GM21447 (cell line): ENCODE results near the gene PMEPA1.
A peak's percentile ranks its signal among the peaks of the same experiment; 100 is the strongest.

Experiments
- ATAC-seq: cut with Tn5 transposase; IDR thresholded peaks from one replicate; pipeline ENCODE4 v1.9.1; 2021; ENCODE audit not compliant: unreplicated experiment

PMEPA1 gene

DNA sequence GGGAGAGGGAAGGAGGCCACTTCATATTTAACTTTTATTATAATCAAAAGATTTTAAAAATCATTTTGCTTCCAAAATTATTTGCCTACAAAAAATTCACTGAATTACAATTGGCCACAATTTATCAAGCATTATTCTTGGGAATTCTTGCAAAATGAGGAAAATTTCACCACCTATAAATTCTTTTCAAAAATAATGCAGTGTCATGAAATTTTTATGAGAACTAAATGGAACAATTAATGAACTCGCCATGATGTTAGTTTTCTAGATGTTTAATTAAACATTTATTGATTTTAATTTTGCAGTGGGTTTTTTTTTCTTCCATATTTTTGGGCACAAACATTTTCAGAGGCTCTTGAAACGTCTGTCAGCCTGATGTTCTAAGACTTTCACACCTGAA lies 83.8 kb downstream of the PMEPA1 start:
- ATAC-seq, result no peak

DNA sequence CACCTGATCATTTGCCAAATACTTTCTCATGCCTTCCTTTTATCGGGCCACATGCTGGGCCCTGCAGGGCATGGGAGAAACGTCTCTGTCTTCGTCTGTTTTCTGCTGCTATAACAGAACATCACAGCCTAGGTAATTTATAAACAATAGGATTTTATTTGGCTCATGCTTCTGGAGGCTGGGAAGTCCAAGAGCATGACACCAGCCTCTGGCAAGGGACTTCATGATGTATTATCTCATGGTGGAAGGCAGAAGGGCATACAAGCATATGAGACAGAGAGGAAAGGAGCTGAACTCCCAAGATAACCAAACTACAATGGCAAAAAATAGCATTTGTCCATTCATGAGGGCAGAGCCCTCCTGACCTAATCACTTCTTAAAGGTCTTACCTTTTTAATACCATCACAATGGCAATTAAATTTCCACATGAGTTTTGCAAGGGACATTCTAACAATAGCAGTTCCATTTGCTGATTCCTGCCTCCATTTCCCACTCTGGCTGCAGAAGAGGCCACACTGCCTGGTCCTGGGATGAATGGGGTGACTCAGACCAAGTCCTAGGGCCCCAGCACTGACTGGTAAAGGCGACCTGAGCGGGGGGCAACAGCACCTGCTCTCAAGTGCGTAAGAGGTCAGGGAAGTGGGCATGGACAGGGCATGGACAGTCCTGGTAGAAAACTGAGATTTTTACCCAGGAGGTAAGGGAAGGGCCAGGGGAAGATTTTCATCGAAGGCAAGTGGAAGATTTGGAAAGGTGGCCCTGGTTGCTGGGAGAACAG lies 84.4 kb downstream of the PMEPA1 start:
- no peak for ATAC-seq

DNA sequence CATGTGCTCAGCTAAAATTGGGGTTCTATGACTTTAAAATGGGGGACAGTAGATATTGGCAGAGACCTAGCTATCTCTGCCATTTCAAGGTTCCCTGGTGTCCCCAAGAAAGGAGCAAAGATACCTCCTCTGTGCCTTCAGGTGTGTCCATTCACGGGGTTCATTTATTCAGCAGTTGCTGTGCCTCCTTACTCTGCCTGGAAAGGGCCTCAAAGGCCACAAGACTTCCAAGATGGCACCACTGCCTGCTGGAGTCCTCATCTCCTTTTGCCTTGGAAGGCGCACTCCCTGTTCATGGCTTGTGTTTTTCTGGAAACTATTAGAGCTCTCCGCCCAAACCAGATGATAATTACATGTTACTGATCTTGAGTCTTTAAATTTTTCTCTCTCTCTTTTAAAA lies 85.7 kb downstream of the PMEPA1 start:
- no peak for ATAC-seq

DNA sequence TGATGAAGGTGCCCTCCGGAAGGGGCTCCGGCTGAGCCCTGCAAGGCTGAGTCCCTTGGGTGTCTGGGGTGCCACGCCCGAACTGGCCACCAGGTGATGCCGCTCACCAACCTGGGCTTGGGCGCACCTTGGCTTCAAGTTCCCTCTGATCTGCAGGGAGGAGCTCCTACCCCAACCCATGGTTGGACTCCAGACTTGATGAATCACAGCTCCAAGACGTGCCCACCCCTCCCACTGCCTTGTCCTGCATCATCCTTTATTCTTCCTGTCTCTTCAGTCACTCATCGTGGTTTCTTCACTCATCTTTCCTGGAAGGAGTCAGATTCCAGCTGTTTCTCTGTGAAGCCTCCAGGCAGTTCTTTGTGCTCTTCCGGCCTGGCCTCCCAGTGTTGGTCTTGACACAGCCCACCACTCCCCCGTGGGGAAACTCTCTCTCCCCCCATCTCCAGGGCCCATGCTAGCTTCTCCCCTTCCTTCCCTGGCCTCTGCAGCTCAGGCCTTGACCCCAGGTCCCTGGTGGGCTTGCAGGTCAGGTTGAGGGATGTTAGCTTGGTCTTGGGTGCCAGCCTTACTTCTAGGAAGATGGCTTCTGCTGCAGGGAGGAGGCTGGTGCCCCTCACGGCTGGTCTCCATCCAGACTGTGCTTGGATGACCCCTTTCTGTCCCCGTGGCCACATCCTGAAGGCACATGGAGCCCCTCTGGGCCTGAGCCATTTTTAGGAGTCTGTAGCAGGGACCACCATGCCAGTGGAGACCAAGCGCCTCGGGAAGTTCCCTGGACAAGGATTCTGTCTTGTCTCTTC lies 87.0 kb downstream of the PMEPA1 start:
- no peak for ATAC-seq

DNA sequence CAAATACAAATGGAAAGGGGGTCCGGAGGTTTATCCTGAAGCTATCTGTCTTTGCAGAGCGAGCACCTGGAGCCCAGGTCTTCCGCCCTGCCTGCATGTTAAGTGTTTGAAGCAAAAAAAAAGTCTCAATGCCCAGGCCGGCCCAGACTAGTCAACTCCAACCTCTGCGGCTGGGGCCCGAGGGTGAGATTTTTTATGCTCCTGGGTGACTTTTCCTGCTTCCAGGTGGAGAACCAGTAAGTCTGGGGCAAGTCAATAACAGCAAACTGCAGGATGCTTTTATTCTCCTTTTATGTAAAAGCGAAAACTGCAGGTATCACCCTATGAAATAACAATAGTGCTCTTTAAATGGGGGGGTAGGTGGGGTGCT lies 87.6 kb downstream of the PMEPA1 start:
- no peak for ATAC-seq

DNA sequence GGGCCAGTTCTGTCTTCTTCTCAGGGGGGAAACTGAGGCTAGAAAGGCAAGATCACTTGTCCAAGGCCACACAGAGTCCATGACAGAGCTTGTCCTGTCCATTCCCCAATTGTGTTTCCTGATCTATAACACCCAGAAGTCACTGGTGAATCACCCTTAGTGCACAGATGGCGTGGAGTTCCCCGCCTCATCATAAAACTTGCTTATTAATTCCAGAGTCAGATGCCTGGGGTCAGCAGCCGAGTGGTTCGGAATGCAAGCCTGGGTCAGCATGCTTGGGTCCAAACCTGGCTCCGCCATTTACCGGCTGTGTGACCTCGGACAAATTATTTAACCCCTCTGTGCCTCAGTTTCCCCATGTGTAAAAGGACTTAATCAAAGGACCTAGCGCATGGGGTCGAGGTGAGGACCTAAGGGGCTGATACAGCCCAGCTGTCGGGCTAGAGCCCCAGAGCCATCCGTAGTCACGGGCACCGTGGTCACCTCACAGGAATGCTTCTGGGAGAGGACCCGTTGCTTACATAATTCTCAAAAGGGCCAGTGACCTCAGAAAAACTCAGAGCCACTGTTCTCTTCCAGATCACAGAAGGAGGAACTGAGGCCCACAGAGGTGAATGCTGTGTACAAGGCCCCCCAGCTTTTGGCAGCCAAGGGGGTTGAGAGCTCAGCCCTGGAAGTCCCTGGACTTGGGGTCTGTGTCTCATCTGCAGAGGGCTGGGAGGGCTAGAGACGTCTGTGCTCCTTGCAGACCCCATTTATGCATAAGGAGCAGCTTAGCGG lies 88.2 kb downstream of the PMEPA1 start:
- ATAC-seq, result no peak

DNA sequence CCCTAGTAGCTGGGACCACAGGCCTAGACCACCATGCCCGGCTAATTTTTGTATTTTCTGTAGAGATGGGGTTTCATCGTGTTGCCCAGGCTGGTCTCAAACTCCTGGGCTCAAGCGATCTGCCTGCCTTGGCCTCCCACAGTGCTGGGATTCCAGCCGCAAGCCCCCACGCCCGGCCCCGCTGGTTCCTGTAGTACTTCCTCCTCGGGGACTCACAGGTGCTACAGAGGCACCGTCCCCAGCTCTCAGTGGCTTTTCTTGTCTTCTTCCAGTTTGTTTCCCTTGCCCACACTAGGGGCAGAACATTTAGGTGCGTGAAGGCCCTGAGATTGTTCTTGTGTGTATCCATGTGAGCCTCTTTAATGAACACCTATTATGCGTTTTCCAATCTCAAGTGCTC lies 88.8 kb downstream of the PMEPA1 start:
- ATAC-seq, result no peak

DNA sequence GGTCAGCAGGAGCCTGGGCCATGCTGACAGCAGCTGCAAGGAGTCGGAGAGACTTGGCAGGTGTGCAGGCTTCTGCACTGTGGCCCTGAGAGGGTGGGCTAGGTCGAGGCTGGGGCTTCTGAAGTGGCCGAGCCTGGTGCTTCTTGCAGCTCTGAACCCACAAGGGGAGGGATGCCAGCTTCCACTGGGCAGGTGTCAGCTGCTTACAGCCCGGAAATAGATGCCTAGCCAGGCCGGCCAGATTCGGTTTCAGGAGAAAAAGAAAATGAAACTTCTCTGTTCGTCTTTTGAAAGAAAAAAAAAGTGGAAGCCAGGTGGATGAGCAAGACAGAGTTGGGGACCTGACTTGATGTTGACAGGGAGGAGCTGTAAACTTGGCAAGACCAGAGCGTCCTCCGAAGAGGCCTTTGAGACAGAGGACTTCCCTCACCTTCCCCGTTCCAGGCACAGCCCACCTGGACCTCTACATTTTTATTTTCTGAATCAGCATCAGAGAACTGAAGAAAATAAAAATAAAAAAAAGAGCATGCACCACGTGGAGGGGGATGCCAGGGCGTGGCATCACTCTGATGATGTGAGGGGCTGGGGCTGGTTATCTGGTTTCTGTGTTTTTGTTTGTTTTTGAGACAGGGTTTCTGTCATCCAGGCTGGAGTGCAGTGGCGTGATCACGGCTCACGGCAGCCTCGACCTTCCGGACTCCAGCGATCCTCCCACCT lies 89.4 kb downstream of the PMEPA1 start, which contains the start of gene ZBP1:
ZBP1 (minus strand) TSS at position 153 of the 717 bp plus-strand sequence; CDS start at position 22, 131 bp downstream.
- ATAC-seq, result peak; percentile 43

DNA sequence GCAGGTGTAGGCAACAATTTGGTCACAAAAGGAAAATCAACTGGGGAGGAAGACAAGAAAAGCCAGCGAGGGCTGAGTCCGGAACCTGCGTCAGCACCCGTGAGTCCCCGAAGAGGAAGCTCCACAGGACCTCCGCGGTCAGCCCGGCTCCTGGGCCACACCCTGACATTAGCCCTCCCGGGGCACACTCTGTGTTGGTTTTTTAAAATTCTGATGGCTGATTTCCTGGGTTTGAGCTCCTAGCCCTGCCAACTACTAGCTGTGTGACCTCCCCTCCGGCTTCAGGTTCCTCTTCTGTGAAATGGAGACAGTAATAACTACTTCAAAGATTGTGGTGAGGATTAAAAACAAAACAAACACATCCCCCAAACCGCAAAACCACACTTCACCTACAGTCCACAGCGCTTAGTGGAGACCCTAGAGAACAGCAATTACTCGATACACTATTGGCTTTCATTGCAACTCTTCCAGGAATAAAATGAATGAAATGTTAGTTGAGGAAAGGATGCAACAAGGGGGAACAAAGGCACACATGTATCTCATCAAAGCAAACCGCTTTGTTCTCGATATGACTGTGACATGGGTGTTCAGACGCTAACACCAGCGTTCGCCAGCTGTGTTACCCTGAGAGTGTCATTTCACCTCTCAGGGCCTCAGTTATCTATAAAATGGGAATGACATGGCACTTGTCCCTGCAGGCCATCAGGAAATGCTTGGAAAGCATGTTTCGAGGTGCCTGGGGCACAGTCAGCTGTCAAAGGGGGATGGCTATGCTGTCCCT lies 90.6 kb downstream of the PMEPA1 start:
- peak; percentile 64 for ATAC-seq

DNA sequence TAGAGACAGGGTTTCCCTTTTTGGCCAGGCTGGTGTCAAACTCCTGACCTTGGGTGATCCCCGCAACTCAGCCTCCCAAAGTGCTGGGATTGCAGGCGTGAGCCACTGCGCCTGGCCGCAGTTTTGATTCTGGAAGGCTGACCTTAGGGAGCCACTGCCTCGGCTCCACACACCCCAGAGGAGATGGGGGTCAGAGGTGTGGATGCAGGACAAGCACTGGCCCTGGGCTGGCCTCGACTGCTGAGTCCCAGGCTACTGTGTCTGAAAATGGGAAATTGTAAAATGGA lies 91.1 kb downstream of the PMEPA1 start:
- ATAC-seq, result no peak

DNA sequence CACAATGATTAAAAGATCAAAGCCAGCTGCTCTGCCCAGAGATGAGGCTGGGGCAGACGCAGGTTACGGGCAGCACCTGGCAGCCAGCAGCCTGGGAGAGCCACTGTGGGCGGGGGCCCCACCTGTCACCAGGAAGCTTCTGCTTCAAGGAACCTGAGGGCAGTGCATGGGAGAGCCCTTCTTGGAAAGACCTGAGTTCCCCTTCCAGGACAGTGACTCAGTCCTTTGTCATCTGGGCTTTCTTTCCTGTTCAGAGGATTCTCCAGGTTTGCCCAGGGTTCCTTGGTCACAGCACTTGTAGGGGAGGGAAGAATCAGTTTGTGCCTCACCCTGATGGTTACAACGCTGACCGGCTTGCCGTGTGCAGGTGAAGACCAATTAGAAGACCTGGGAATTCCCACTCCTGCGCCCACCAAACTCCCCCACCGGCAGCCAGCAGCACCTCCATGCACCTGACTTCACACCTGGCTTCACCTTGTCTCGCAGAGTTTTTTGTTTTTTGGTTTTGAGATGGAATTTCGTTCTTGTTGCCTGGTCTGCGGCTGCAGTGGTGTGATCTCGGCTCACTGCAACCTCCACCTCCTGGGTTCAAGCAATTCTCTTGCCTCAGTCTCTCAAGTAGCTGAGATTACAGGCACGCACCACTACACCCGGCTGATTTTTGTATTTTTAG lies 91.6 kb downstream of the PMEPA1 start:
- no peak for ATAC-seq

DNA sequence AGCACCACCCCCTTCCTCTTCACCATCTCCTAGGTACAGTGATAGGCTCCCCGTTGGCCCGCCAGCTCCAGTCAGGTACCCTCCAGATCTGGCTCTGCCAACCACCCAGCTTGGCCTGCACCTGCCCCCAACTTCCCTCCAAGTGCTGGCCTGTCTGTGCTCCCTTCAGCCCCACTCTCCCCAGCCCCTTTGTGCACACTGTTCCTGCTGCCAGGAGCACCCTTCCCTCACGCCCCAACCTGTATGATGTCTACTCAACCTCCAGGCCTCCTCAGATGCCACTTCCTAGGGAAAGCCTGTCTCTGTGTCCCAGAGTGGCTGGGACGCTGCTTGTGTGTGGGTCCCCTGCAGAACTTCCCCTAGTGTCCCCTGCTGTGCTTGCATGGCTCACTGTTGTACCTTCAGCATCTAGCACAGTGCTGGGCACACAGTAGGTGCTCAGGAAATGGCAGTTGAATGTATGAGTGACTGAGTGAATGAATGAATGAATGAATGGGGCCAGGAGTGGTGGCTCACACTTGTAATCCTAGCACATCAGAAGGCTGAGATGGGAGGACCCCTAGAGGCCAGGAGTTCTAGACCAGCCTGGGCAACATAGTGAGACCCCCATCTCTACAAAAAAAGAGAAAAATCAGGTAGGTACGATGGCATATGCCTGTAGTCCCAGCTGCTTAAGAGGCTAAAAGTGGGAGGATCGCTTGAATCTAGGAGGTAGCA lies 92.6 kb downstream of the PMEPA1 start:
- ATAC-seq, result no peak

DNA sequence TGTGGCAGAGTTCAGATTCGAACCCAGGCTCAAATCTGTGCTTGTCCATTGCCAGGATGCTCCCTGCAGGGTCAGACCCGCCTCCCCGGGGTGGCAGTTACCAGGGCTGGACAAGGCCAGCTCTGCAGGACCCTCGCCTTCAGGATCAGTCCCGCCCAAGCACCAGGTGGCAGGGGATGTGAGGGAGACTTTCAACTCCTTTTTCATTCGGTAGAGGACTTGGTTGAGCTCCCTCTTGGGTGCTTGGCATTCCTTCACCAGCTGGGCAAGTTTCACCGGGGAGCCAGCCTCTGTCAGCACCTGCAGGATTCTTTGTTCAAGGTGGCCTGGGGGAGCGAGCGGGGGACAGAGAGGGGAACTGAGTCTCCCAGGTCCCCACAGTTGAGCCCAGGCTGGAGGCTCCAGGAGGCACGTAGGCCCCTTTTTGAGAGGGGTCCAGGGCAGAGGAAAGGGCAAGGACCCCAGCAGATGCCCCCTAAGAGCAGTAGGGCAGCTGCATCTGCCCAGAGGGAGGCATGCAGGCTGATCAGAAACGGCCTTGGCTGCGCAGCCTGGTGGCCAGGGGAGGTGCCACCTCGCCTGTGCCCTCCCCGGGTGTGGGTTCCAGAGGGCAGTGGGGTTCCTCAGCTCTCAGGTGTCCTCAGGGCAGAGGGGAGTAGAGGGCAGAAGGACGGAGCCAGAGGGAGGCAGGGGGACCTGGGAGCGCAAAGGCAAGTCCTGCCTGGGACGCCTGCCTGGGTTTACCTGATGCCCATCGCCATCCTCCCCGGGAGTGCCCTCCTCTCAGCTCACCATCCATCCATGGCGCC lies 93.5 kb downstream of the PMEPA1 start:
- no peak for ATAC-seq

DNA sequence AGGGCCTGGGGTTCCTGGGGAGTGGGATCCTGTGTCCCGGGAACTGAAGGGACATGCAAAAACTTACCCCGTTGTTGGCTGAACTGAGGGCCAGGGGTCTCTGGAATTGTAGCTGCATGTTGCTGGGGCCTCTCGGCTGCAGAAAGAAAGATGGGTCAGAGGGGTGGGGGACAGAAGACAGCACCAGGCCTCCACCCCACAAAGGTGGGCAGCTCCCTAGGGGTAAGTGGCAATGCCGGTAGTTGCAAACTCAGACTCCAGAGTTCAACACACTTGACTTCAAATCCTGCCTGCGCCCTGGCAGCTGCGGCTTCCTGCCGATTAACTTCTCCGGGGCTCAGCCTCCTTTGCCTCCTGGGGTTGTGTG lies 94.4 kb downstream of the PMEPA1 start:
- ATAC-seq, result no peak

DNA sequence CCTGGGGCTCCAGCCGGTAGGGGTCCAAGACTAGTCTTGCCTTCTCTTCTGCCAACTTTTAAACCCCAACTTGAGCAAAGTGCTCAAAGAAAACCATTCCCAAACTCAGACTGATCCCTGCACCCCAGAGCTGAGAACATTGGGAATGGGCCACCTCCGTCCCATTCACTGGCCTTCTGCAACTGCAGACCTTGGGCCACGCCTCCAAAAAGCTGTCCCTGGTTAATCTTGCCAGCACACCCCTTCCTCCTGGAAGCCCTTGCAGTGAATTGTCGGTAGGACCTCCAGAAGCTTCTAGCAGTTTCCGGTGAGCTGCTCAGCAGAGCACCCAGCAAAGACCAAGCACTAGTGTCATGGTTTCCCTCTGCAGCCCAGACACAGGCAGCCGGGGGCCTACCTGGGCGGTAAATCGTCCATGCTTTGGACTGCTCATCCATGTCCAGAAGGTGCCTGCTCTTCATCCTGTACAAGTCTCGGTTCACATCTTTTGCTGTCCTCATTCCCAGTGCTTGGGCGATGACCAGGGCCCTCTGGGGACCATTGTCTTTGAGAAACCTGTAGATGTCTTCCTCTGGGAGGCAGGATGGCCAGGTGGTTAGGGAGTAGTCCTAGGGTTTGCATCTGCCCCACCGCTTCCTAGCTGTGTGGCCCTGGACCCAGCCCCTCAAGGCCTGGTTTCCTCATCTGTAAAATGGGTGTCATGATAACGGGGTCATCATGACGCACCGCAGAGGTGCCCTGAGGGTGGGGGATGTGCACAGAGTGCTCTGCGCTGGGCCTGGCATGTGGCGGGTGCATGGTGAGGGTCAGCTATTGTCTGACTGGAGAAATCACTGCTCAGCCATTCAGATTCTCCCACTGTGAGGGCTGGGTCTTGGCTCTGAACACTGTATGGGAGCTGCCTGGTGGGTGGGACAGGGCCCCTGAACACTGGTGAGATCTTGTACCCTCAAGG lies 95.0 kb downstream of the PMEPA1 start:
- ATAC-seq, result no peak

DNA sequence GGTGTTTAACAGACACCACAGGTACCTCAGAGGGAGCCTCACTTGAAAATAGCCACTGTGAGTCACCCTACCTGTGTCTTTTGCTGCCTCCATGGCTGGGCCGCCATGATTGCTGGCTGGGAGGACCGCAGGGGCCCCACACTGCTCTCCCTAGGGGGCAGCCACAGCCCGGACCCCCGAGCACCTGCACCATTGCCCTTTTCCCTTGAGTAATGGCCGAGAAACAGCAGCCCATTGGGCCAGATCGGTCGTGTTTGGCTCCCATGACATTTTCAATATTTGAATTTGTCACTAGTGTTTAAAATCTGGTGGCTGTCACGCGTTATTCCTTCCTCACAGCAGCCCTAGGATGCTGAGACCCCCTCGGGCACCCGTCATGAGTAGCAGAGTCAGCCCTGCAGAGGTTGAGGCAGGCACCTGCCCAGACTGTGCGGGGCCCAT lies 96.3 kb downstream of the PMEPA1 start:
- ATAC-seq, result no peak

DNA sequence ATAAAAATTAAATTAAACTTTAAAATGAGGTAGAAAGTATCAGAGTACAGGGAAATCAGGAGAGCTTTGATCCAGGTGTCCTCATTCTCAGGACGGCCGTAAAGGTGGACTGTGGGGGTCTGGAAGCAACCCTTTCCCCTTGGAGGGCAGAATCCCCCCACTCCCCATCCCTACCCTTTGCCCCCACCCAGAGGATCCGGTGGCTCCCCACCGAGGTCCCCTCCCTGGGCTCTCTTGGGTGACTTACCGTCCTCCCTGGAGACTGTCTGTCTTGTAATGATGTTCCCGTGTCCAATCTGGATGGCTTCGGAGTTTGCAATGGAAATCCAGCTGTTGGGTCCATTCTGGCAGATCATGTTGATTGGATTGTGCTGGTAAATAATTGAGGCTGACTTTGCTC lies 96.9 kb downstream of the PMEPA1 start:
- no peak for ATAC-seq
